Osteoblast (primary cell): ENCODE data around the gene FBXL2. TPM values are rescaled to one million over a fixed set of nuclear protein-coding genes. Genes with fewer than 3 reads are reported as not detected.

Experiments
- DNase-seq: peaks from one replicate; pipeline ENCODE4 v3.0.0; 2011; ENCODE audit warnings: low spot score, mixed read lengths; ENCODE audit not compliant: insufficient read length; ENCODE audit errors: missing footprints
- H2AFZ ChIP-seq: 2 replicates; pipeline ENCODE4 v1.6.0; 2011; ENCODE audit warnings: mild to moderate bottlenecking, low read length
- H3K27ac ChIP-seq: 2 replicates; pipeline ENCODE4 v1.5.1; 2011; ENCODE audit warnings: mild to moderate bottlenecking, low read depth, low read length, moderate library complexity
- H3K27me3 ChIP-seq: 2 replicates; pipeline ENCODE4 v1.6.0; 2012; ENCODE audit warnings: mild to moderate bottlenecking, control low read depth, inconsistent platforms, low read length, moderate library complexity; ENCODE audit not compliant: insufficient read depth
- H3K36me3 ChIP-seq: 2 replicates; pipeline ENCODE4 v1.5.1; 2011; ENCODE audit warnings: mild to moderate bottlenecking, low read length, control low read depth, moderate library complexity; ENCODE audit not compliant: insufficient read depth
- H3K4me1 ChIP-seq: 2 replicates; pipeline ENCODE4 v1.5.1; 2011; ENCODE audit warnings: mild to moderate bottlenecking, low read length, control low read depth, moderate library complexity; ENCODE audit not compliant: insufficient read depth
- H3K4me2 ChIP-seq: 2 replicates; pipeline ENCODE4 v1.6.0; 2011; ENCODE audit warnings: mild to moderate bottlenecking, low read length; ENCODE audit not compliant: insufficient read depth
- H3K4me3 ChIP-seq: fragments of 200-600 bp; sonication (generic); 3 replicates; pipeline ENCODE4 v1.5.1; 2012; ENCODE audit warnings: mild to moderate bottlenecking, low read length, inconsistent platforms; ENCODE audit not compliant: insufficient read depth
- H3K79me2 ChIP-seq: 2 replicates; pipeline ENCODE4 v1.6.0; 2012; ENCODE audit warnings: mild to moderate bottlenecking, low read length, control low read depth, inconsistent platforms; ENCODE audit not compliant: insufficient read depth
- H3K9me3 ChIP-seq: 2 replicates; pipeline ENCODE4 v1.5.1; 2011; ENCODE audit warnings: low read depth, low read length, control low read depth
- H4K20me1 ChIP-seq: 2 replicates; pipeline ENCODE4 v1.6.0; 2012; ENCODE audit warnings: mild to moderate bottlenecking, low read length, control low read depth; ENCODE audit not compliant: insufficient read depth
- CTCF ChIP-seq: IDR thresholded peaks from 2 replicates; pipeline ENCODE4 v1.5.1; 2011; ENCODE audit warnings: mild to moderate bottlenecking, low read depth, low read length, moderate library complexity; ENCODE audit errors: extremely low read depth
- total RNA-seq: library from RNA; depleted of rRNA; stranded (reverse); fragments of >200 nt; gene quantifications from 2 replicates; pipeline ENCODE4 v1.2.3, GENCODE V29; 2012

Gene FBXL2
- total RNA-seq, 1 donor = 23.2 TPM

DNA sequence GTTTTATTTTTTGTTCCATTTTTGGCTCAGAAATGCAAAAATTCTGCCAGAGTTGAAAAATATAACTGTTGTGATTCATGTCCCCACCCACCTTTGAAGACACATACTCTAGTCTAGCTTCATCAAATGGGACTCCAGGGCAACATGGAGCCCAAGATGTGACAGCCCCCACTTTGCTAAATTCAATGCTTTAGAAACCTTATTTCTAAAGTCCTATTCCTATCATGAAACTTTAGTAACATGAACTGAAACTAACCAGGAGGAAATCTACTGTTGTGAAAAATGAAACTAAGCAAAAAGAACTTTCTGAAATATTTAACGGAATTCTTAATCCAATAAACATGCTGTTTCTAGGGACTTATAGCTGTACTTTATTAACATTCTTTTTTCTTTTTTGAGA, 142.7 kb downstream of the FBXL2 start:
- Histone ChIP-seq H4K20me1 (peaks cover 24% of the 10 kb centered on the region), H3K27ac (no peak overlapping the region), H3K27me3 (no peaks in the 10 kb centered on the region), H2AFZ (no peak overlapping the region), H3K79me2 (peaks cover 89% of the 10 kb centered on the region), H3K36me3 (peaks cover 45% of the 10 kb centered on the region), H3K4me2 (no peak overlapping the region), H3K4me3 (no peak overlapping the region), H3K9me3 (no peaks in the 10 kb centered on the region), H3K4me1 (no peaks in the 10 kb centered on the region)
- TF ChIP-seq CTCF = no peak
- DNase-seq = no peak

- no peak for DNase-seq
- Histone ChIP-seq H3K27ac (no peak overlapping the region), H3K4me3 (no peak overlapping the region), H3K36me3 (peaks cover 44% of the 10 kb centered on the region), H4K20me1 (peaks cover 25% of the 10 kb centered on the region), H3K4me2 (no peak overlapping the region), H2AFZ (no peak overlapping the region), H3K4me1 (no peaks in the 10 kb centered on the region), H3K9me3 (no peaks in the 10 kb centered on the region), H3K27me3 (no peaks in the 10 kb centered on the region), H3K79me2 (peaks cover 90% of the 10 kb centered on the region)
- no peak for TF ChIP-seq CTCF
These were observed 143.7 kb downstream of the FBXL2 start for GRCh38 chr3:33420966-33421365.

DNA sequence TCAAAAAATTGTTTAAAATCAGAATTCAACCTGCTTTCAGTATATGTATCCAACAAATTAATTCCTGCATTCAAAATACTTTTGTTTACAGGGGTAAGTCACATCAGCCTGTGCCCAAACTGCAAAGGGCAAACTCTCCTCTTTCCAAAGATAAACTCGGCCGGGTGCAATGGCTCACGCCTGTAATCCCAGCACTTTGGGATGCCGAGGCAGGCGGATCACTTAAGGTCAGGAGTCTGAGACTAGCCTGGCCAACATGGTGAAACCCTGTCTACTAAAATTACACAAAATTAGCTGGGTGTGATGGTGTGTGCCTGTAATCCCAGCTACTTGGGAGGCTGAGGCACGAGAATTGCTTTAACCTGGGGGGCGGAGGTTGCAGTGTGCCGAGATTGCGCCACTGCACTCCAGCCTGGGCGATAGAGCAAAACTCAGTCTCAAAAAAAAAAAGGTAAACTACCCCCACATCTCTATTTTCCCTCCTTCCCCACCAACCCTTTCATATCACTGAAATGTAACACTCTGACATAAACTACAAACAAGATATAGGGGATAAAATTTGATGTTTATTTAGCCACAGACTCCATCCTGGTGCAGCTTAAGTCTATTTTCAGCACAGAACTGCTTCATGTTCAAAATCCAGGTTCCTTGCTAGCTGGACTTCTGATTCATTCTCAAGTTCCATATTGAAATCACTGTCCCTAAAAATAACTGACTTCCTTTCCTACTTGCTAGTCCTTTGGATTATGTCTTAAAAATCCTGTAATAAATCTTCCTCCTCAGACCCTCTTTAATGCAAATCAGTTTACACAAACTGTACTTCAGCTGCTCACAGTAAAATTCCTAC, 147.6 kb downstream of the FBXL2 start:
- Histone ChIP-seq H3K4me1 (peaks cover 12% of the 10 kb centered on the region), H3K79me2 (peaks cover 97% of the 10 kb centered on the region), H3K36me3 (peaks cover 24% of the 10 kb centered on the region), H3K4me2 (no peak overlapping the region), H4K20me1 (peaks cover 53% of the 10 kb centered on the region), H2AFZ (no peak overlapping the region), H3K27ac (no peak overlapping the region), H3K9me3 (no peaks in the 10 kb centered on the region), H3K27me3 (no peaks in the 10 kb centered on the region), H3K4me3 (no peak overlapping the region)
- no peak for TF ChIP-seq CTCF
- DNase-seq = no peak

DNA sequence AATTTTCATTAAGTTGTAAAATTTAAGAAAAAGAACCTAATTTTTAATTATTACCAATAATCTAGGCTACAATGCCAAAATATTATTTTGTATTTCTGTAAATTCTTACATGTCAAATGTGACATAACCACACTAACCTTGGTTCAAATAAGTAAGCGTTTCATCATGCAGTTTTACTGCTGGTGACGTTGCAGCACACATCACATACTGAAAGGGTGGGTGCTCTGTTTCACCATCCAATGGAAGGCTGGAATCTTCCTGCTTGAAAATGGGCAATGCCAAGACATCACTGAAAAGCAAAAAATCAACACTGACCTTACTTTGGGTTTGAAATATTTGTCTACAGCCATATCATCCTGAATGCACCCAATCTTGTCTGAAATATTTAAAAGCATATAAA, 148.2 kb downstream of the FBXL2 start:
- H3K27me3 ChIP-seq = no peaks in the 10 kb centered on the region

More for the DNA sequence above, 148.2 kb downstream of the FBXL2 start:
- Histone ChIP-seq H3K4me3 (no peak overlapping the region), H3K27ac (no peak overlapping the region), H3K9me3 (no peaks in the 10 kb centered on the region), H3K79me2 (peaks cover 97% of the 10 kb centered on the region), H3K4me2 (no peak overlapping the region), H3K4me1 (peaks cover 13% of the 10 kb centered on the region), H4K20me1 (peaks cover 59% of the 10 kb centered on the region), H3K36me3 (peaks cover 20% of the 10 kb centered on the region), H2AFZ (no peak overlapping the region)
- DNase-seq = peak; percentile 65
- no peak for TF ChIP-seq CTCF
